ENCODE measurements around the gene HLA-DRA. TPM values are rescaled to one million over a fixed set of nuclear protein-coding genes. Genes with fewer than 3 reads are reported as not detected.

Gene HLA-DRA
- total RNA-seq, 1 experiment from 2014 or later = not detected

GRCh38 chr6:32447932-32448331 is 8.2 kb downstream of the HLA-DRA start:
- no peaks in the 10 kb centered on the region for H3K4me1 ChIP-seq
- Mint-ChIP-seq H3K36me3 (ENCODE audit: insufficient read depth, unreplicated experiment) (no peaks in the 10 kb centered on the region), H3K9me3 (ENCODE audit: unreplicated experiment) (peaks cover 10% of the 10 kb centered on the region), H3K27me3 (ENCODE audit: insufficient read depth, unreplicated experiment) (peaks cover 26% of the 10 kb centered on the region), H3K4me1 (ENCODE audit: low read depth, unreplicated experiment) (no peaks in the 10 kb centered on the region), H3K27ac (ENCODE audit: unreplicated experiment) (no peak overlapping the region), H3K4me3 (ENCODE audit: unreplicated experiment) (no peak overlapping the region)
- BruUV-seq (replicated peaks) = no TSS peak
- no peaks in the 10 kb centered on the region for H3K36me3 ChIP-seq (ENCODE audit: control insufficient read depth, insufficient read depth, low read length)
- intact Hi-C loops (cut with micrococcal nuclease; ENCODE audit: unreplicated experiment) = no loop called here
- no peaks in the 10 kb centered on the region for H3K27me3 ChIP-seq (replicated peaks; ENCODE audit: control insufficient read depth, insufficient read depth, low read length)
- DNase-seq = no peak
- TF ChIP-seq CTCF (IDR thresholded peaks at IDR 0.05; ENCODE audit: insufficient read depth in 1 of 2, low read depth in 1 of 2, low read length in 1 of 2, severe bottlenecking in 1 of 2, unreplicated experiment in 1 of 2) = no peak
- POLR2A ChIA-PET = no interaction called here
- H3K9me3 ChIP-seq = no peaks in the 10 kb centered on the region; the same call in 1 of the 2 replicates
- CTCF ChIA-PET = no interaction called here
- H3K4me3 ChIP-seq (ENCODE audit: low read depth, low read length) = no peak overlapping the region

GRCh38 chr6:32449088-32449736 is 9.5 kb downstream of the HLA-DRA start:
- CTCF ChIA-PET = no interaction called here
- H3K27me3 Mint-ChIP-seq (ENCODE audit: insufficient read depth, unreplicated experiment) = peaks cover 21% of the 10 kb centered on the region
- Histone ChIP-seq H3K4me3 (ENCODE audit: low read depth, low read length) (no peak overlapping the region), H3K4me1 (no peaks in the 10 kb centered on the region), H3K36me3 (ENCODE audit: control insufficient read depth, insufficient read depth, low read length) (no peaks in the 10 kb centered on the region), H3K9me3 (no peaks in the 10 kb centered on the region; the same call in 1 of the 2 replicates), H3K27me3 (replicated peaks; ENCODE audit: control insufficient read depth, insufficient read depth, low read length) (no peaks in the 10 kb centered on the region)
- H3K4me3 Mint-ChIP-seq (ENCODE audit: unreplicated experiment) = no peak overlapping the region
- no peak for DNase-seq
- no peak for TF ChIP-seq CTCF (IDR thresholded peaks at IDR 0.05; ENCODE audit: insufficient read depth in 1 of 2, low read depth in 1 of 2, low read length in 1 of 2, severe bottlenecking in 1 of 2, unreplicated experiment in 1 of 2)
- no peaks in the 10 kb centered on the region for H3K4me1 Mint-ChIP-seq (ENCODE audit: low read depth, unreplicated experiment)
- no peak overlapping the region for H3K27ac Mint-ChIP-seq (ENCODE audit: unreplicated experiment)
- H3K36me3 Mint-ChIP-seq (ENCODE audit: insufficient read depth, unreplicated experiment) = no peaks in the 10 kb centered on the region
- POLR2A ChIA-PET = no interaction called here
- intact Hi-C loops (cut with micrococcal nuclease; ENCODE audit: unreplicated experiment) = no loop called here
- BruUV-seq (replicated peaks) = no TSS peak
- peaks cover 10% of the 10 kb centered on the region for H3K9me3 Mint-ChIP-seq (ENCODE audit: unreplicated experiment)

GRCh38 chr6:32457054-32457453 is 17.4 kb downstream of the HLA-DRA start:
- Histone ChIP-seq H3K36me3 (ENCODE audit: control insufficient read depth, insufficient read depth, low read length) (no peaks in the 10 kb centered on the region), H3K27me3 (replicated peaks; ENCODE audit: control insufficient read depth, insufficient read depth, low read length) (no peaks in the 10 kb centered on the region), H3K4me3 (ENCODE audit: low read depth, low read length) (no peak overlapping the region), H3K4me1 (no peaks in the 10 kb centered on the region), H3K9me3 (no peaks in the 10 kb centered on the region)
- BruUV-seq (replicated peaks) = no TSS peak
- H3K27me3 Mint-ChIP-seq (ENCODE audit: insufficient read depth, unreplicated experiment) = peaks cover 18% of the 10 kb centered on the region
- no peaks in the 10 kb centered on the region for H3K36me3 Mint-ChIP-seq (ENCODE audit: insufficient read depth, unreplicated experiment)
- no peak for DNase-seq
- intact Hi-C loops (cut with micrococcal nuclease; ENCODE audit: unreplicated experiment) = no loop called here
- H3K9me3 Mint-ChIP-seq (ENCODE audit: unreplicated experiment) = peaks cover 7% of the 10 kb centered on the region
- H3K4me1 Mint-ChIP-seq (ENCODE audit: low read depth, unreplicated experiment) = no peaks in the 10 kb centered on the region
- CTCF ChIA-PET = no interaction called here
- H3K4me3 Mint-ChIP-seq (ENCODE audit: unreplicated experiment) = no peak overlapping the region
- POLR2A ChIA-PET = no interaction called here
- H3K27ac Mint-ChIP-seq (ENCODE audit: unreplicated experiment) = no peak overlapping the region
- no peak for TF ChIP-seq CTCF (IDR thresholded peaks at IDR 0.05; ENCODE audit: insufficient read depth in 1 of 2, low read depth in 1 of 2, low read length in 1 of 2, severe bottlenecking in 1 of 2, unreplicated experiment in 1 of 2)

All from Caco-2 (cell line).